ENCODE data around the gene SPCS1.
"Not testable (repeated sequence)": the region's sequence is repeated elsewhere in the genome, so short reads cannot be mapped to it uniquely, and the experiment has no call there.

Gene SPCS1

GRCh38 chr3:52705688-52706686 lies at the start of gene SPCS1, which contains the start of gene GLT8D1:
TSS of gene SPCS1 (plus strand) at chr3:52706106. CDS start at chr3:52706247, 141 bp downstream.
TSS of gene GLT8D1 (minus strand) at chr3:52705791. CDS start at chr3:52700460, 5,331 bp downstream.
- peak within 1 kb of the TSS; percentile 69 for H3K9ac ChIP-seq (ENCODE audit: low read length)
- H3K27ac ChIP-seq (ENCODE audit: low read depth, low read length), result peak within 1 kb of the TSS; percentile 87
- peak within 1 kb of the TSS; percentile 82 to 94 for H3K4me3 ChIP-seq (ENCODE audit: low read depth in 1 of 2, low read length in 2 of 2)
- H3K27me3 ChIP-seq (ENCODE audit: control insufficient read depth in 1 of 2, insufficient read depth in 2 of 2, low read length in 2 of 2), result no peaks in the 10 kb centered on the region
- H3K4me1 ChIP-seq (ENCODE audit: insufficient read depth, low read length), result peaks cover 31% of the 10 kb centered on the region
- no peaks in the 10 kb centered on the region for H3K9me3 ChIP-seq (ENCODE audit: low read length)
- peaks cover 18% of the 10 kb centered on the region for H3K36me3 ChIP-seq (ENCODE audit: insufficient read depth, low read length)

GRCh38 chr3:52660046-52660445 lies 45.9 kb upstream of the SPCS1 start:
- H3K36me3 ChIP-seq (ENCODE audit: insufficient read depth, low read length), result peaks cover 51% of the 10 kb centered on the region
- no peak overlapping the region for H3K9ac ChIP-seq (ENCODE audit: low read length)
- no peaks in the 10 kb centered on the region for H3K4me1 ChIP-seq (ENCODE audit: insufficient read depth, low read length)
- H3K9me3 ChIP-seq (ENCODE audit: low read length), result no peaks in the 10 kb centered on the region
- no peaks in the 10 kb centered on the region for H3K27me3 ChIP-seq (ENCODE audit: control insufficient read depth in 1 of 2, insufficient read depth in 2 of 2, low read length in 2 of 2)
- H3K27ac ChIP-seq (ENCODE audit: low read depth, low read length), result no peak overlapping the region
- H3K4me3 ChIP-seq (ENCODE audit: low read depth in 1 of 2, low read length in 2 of 2), result no peak overlapping the region

- no peaks in the 10 kb centered on the region for H3K4me1 ChIP-seq (ENCODE audit: insufficient read depth, low read length)
- H3K27ac ChIP-seq (ENCODE audit: low read depth, low read length), result no peak overlapping the region
- H3K27me3 ChIP-seq (ENCODE audit: control insufficient read depth in 1 of 2, insufficient read depth in 2 of 2, low read length in 2 of 2), result no peaks in the 10 kb centered on the region
- no peaks in the 10 kb centered on the region for H3K9me3 ChIP-seq (ENCODE audit: low read length)
- H3K36me3 ChIP-seq (ENCODE audit: insufficient read depth, low read length), result peaks cover 43% of the 10 kb centered on the region
- no peak overlapping the region for H3K4me3 ChIP-seq (ENCODE audit: low read depth in 1 of 2, low read length in 2 of 2)
- H3K9ac ChIP-seq (ENCODE audit: low read length), result no peak overlapping the region
These were observed 42.8 kb upstream of the SPCS1 start for GRCh38 chr3:52663098-52663497.

GRCh38 chr3:52670621-52671521 lies 35.0 kb upstream of the SPCS1 start:
- H3K9ac ChIP-seq (ENCODE audit: low read length), result no peak overlapping the region
- H3K27me3 ChIP-seq (ENCODE audit: control insufficient read depth in 1 of 2, insufficient read depth in 2 of 2, low read length in 2 of 2), result no peaks in the 10 kb centered on the region
- H3K27ac ChIP-seq (ENCODE audit: low read depth, low read length), result no peak overlapping the region
- no peak overlapping the region for H3K4me3 ChIP-seq (ENCODE audit: low read depth in 1 of 2, low read length in 2 of 2)
- H3K36me3 ChIP-seq (ENCODE audit: insufficient read depth, low read length), result peaks cover 30% of the 10 kb centered on the region
- H3K9me3 ChIP-seq (ENCODE audit: low read length), result no peaks in the 10 kb centered on the region
- peaks cover 12% of the 10 kb centered on the region for H3K4me1 ChIP-seq (ENCODE audit: insufficient read depth, low read length)

GRCh38 chr3:52671676-52672075 lies 34.2 kb upstream of the SPCS1 start:
- Histone ChIP-seq H3K27ac (ENCODE audit: low read depth, low read length) (no peak overlapping the region), H3K27me3 (ENCODE audit: control insufficient read depth in 1 of 2, insufficient read depth in 2 of 2, low read length in 2 of 2) (no peaks in the 10 kb centered on the region), H3K36me3 (ENCODE audit: insufficient read depth, low read length) (peaks cover 28% of the 10 kb centered on the region), H3K4me3 (ENCODE audit: low read depth in 1 of 2, low read length in 2 of 2) (no peak overlapping the region), H3K9ac (ENCODE audit: low read length) (no peak overlapping the region), H3K4me1 (ENCODE audit: insufficient read depth, low read length) (peaks cover 12% of the 10 kb centered on the region), H3K9me3 (ENCODE audit: low read length) (no peaks in the 10 kb centered on the region)

- peaks cover 51% of the 10 kb centered on the region for H3K36me3 ChIP-seq (ENCODE audit: insufficient read depth, low read length)
- H3K27ac ChIP-seq (ENCODE audit: low read depth, low read length), result not testable (repeated sequence)
These were observed 29.7 kb upstream of the SPCS1 start for GRCh38 chr3:52676201-52676600.

GRCh38 chr3:52678265-52679198 lies 27.4 kb upstream of the SPCS1 start:
- Histone ChIP-seq H3K27me3 (ENCODE audit: control insufficient read depth in 1 of 2, insufficient read depth in 2 of 2, low read length in 2 of 2) (no peaks in the 10 kb centered on the region), H3K9me3 (ENCODE audit: low read length) (no peaks in the 10 kb centered on the region), H3K9ac (ENCODE audit: low read length) (no peak overlapping the region), H3K27ac (ENCODE audit: low read depth, low read length) (no peak overlapping the region), H3K36me3 (ENCODE audit: insufficient read depth, low read length) (peaks cover 42% of the 10 kb centered on the region), H3K4me1 (ENCODE audit: insufficient read depth, low read length) (no peaks in the 10 kb centered on the region), H3K4me3 (ENCODE audit: low read depth in 1 of 2, low read length in 2 of 2) (no peak overlapping the region)

More at GRCh38 chr3:52676201-52676600, 29.7 kb upstream of the SPCS1 start:
- not testable (repeated sequence) for H3K9me3 ChIP-seq (ENCODE audit: low read length); H3K4me1 ChIP-seq (ENCODE audit: insufficient read depth, low read length); H3K4me3 ChIP-seq (ENCODE audit: low read depth in 1 of 2, low read length in 2 of 2); H3K9ac ChIP-seq (ENCODE audit: low read length); H3K27me3 ChIP-seq (ENCODE audit: control insufficient read depth in 1 of 2, insufficient read depth in 2 of 2, low read length in 2 of 2)

GRCh38 chr3:52679199-52679538 lies 26.7 kb upstream of the SPCS1 start:
- H3K9ac ChIP-seq (ENCODE audit: low read length), result no peak overlapping the region

GRCh38 chr3:52679811-52680210 lies 26.1 kb upstream of the SPCS1 start:
- Histone ChIP-seq H3K9me3 (ENCODE audit: low read length) (no peaks in the 10 kb centered on the region), H3K36me3 (ENCODE audit: insufficient read depth, low read length) (peaks cover 41% of the 10 kb centered on the region), H3K4me1 (ENCODE audit: insufficient read depth, low read length) (peaks cover 9% of the 10 kb centered on the region), H3K27ac (ENCODE audit: low read depth, low read length) (no peak overlapping the region), H3K4me3 (ENCODE audit: low read depth in 1 of 2, low read length in 2 of 2) (no peak overlapping the region), H3K27me3 (ENCODE audit: control insufficient read depth in 1 of 2, insufficient read depth in 2 of 2, low read length in 2 of 2) (no peaks in the 10 kb centered on the region), H3K9ac (ENCODE audit: low read length) (no peak overlapping the region)

More at GRCh38 chr3:52679199-52679538, 26.7 kb upstream of the SPCS1 start:
- no peaks in the 10 kb centered on the region for H3K9me3 ChIP-seq (ENCODE audit: low read length)
- H3K27me3 ChIP-seq (ENCODE audit: control insufficient read depth in 1 of 2, insufficient read depth in 2 of 2, low read length in 2 of 2), result no peaks in the 10 kb centered on the region
- H3K27ac ChIP-seq (ENCODE audit: low read depth, low read length), result no peak overlapping the region
- H3K4me1 ChIP-seq (ENCODE audit: insufficient read depth, low read length), result peaks cover 3% of the 10 kb centered on the region
- H3K36me3 ChIP-seq (ENCODE audit: insufficient read depth, low read length), result peaks cover 42% of the 10 kb centered on the region
- no peak overlapping the region for H3K4me3 ChIP-seq (ENCODE audit: low read depth in 1 of 2, low read length in 2 of 2)

- no peaks in the 10 kb centered on the region for H3K9me3 ChIP-seq (ENCODE audit: low read length)
- H3K36me3 ChIP-seq (ENCODE audit: insufficient read depth, low read length), result peaks cover 31% of the 10 kb centered on the region
- H3K4me1 ChIP-seq (ENCODE audit: insufficient read depth, low read length), result peaks cover 14% of the 10 kb centered on the region
- no peak overlapping the region for H3K27ac ChIP-seq (ENCODE audit: low read depth, low read length)
- no peaks in the 10 kb centered on the region for H3K27me3 ChIP-seq (ENCODE audit: control insufficient read depth in 1 of 2, insufficient read depth in 2 of 2, low read length in 2 of 2)
- no peak overlapping the region for H3K9ac ChIP-seq (ENCODE audit: low read length)
- H3K4me3 ChIP-seq (ENCODE audit: low read depth in 1 of 2, low read length in 2 of 2), result no peak overlapping the region
These were observed 24.3 kb upstream of the SPCS1 start for GRCh38 chr3:52681596-52681995.
